ENCODE data around the gene DECR2.
"Not testable (repeated sequence)": the region's sequence is repeated elsewhere in the genome, so short reads cannot be mapped to it uniquely, and the experiment has no call there.

The DECR2 gene

DNA sequence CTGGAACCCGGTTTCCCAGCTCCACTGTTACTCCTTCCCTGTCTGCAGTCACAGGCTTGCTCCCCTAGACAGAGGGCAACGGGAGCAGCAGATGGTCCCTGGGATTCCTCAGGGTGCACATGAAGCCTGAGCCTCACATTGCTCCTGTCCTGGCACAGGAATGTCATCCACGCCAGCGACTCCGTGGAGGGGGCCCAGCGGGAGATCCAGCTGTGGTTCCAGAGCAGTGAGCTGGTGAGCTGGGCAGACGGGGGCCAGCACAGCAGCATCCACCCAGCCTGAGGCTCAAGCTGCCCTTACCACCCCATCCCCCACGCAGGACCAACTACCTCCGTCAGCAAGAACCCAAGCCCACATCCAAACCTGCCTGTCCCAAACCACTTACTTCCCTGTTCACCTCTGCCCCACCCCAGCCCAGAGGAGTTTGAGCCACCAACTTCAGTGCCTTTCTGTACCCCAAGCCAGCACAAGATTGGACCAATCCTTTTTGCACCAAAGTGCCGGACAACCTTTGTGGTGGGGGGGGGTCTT is 1.6 kb upstream of the DECR2 start:
- DNase-seq (ENCODE audit: low spot score) = no peak

- no peak for DNase-seq (ENCODE audit: low spot score)
Measured at GRCh38 chr16:404971-405486, 3.3 kb downstream of the DECR2 start.

DNA sequence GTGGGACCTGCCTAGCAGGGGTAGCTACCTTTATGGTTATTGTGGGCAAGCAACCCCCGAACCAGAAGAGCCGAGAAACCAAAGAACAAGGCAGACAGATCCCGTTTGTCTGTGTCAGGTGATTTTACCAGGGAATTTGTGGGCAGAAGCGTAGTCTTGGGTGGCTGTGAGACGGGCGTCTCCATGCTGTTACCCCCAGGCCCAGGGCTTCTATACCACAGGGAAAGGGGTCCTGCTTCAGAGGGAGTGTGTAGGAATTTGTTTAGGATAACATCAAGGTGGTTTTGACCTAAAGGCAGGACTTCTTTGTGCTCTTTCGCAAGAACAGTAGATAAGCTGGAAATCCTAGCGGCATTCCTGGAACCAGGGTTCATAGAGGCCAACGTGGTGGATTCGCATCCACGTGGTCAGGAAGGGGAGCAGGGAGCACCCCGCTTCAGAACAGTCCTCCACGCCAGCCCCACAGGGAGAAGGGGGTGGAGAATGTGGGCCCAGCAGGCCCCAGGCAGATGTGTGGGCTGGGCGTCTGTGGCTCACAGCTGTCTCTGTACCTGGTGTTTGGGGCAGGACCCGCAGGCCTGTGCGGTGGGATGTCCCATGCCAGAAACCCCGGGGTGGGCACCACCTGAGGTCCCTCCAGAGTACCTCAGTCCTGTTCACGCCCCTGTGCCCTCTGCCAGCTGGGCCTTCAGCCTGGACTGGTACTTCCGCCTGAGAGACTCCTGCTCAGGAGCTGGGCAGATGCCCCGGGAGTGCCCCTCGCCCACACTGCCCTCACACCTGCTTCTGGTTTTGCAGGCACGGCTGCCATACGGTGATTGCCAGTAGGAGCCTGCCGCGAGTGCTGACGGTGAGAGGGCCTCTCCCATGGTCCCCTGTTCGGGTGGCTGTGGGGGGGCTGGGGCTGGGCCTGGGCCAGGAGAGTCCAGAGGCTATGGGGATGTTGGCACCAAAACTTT is 4.1 kb downstream of the DECR2 start:
- no peak for DNase-seq (ENCODE audit: low spot score)

DNA sequence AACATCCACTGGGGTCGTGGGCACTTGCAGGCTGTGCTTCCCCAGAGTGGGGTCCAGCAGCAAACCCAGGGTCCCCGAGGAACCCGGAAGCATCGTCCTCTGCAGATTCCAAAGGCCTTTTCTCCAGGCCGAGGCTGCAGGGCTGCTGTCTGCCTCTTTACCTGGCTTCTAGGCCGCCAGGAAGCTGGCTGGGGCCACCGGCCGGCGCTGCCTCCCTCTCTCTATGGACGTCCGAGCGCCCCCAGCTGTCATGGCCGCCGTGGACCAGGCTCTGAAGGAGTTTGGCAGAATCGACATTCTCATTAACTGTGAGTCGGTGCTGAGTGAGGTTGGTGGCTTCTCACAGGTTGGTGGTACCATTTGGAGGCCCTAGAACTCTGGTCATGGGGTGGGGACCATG is 5.6 kb downstream of the DECR2 start:
- no peak for DNase-seq (ENCODE audit: low spot score)

DNA sequence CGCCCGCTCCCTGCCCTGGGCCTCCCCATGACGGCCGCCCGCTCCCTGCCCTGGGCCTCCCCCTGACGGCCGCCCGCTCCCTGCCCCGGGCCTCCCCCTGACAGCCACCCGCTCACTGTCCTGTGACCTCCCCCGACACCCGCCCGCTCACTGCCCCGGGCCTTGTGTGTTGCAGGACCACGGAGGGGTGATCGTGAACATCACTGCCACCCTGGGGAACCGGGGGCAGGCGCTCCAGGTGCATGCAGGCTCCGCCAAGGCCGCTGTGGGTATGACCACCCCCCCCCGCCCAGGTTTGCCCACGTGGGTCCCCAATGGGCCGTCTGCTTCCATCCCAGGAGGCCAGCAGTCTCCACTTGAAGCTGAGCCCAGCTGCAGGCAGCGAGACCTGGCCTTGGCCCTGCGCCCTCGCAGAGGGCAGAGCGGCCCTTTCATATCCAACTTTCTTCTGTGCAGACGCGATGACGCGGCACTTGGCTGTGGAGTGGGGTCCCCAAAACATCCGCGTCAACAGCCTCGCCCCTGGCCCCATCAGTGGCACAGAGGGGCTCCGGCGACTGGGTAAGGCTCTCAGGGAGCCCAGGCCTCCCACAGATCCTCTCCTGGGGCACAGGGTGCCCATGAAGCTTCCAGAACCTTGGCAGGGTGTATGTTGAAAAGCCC is 9.0 kb downstream of the DECR2 start:
- DNase-seq (ENCODE audit: low spot score) = no peak

- no peak for DNase-seq (ENCODE audit: low spot score)
Measured at GRCh38 chr16:411576-412265, 10.0 kb downstream of the DECR2 start.

DNA sequence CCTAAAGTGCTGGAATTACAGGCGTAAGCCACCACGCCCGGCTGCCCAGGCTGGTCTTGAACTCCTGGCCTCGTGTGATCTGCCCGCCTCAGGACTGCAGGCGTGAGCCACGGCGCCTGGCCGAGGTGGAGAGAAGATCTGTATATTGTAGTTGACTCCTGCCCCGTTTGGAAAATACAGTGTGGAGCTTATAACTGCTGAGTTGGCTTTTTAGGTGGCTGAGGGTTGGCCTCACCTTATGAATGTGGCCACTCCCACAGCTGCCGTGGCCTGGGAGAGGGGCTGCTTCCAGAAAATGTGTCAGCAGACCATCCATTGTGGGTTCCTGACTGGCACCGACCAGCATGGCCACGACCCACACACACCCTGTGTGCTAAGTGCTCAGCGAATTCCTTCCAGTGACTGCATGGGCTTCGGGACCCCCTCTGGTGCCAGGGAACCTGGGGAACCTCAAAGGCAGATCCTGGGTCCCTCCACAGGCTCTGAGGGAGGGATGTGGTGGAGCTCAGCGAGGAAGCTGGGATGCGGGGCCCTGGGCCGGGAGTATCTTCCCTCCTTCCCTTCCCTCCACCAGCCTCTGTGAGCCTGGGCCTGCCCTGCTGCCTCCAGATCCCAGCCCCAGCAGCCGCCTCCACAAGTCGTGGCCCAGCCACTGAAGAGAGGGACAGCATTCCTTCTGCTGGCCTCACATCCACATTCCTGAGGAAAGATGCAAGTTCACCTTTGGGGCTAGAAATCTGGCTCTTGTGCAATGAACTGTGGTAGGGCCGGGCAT is 12.9 kb downstream of the DECR2 start:
- no peak for DNase-seq (ENCODE audit: low spot score)

GRCh38 chr16:415170-415498 is 13.4 kb downstream of the DECR2 start:
- not testable (repeated sequence) for DNase-seq (ENCODE audit: low spot score)

DNA sequence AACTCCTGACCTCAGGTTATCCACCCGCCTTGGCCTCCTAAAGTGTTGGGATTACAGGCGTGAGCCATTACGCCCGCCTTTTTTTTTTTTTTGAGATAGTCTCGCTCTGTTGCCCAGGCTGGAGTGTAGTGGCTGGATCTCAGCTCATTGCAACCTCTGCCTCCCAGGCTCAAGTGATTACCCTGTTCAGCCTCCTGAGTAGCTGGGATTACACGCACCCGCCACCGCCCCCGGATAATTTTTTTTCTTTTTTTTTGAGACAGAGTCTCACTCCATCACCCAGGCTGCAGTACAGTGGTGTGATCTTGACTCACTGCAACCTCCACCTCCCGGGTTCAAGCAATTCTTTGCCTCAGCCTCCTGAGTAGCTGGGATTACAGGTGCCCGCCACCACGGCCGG is 20.5 kb downstream of the DECR2 start:
- DNase-seq (ENCODE audit: low spot score) = not testable (repeated sequence)

GRCh38 chr16:424033-424622 is 22.4 kb downstream of the DECR2 start:
- peak; percentile 59 for DNase-seq (ENCODE audit: low spot score)

GRCh38 chr16:424623-425081 is 23.0 kb downstream of the DECR2 start:
- no peak for DNase-seq (ENCODE audit: low spot score)

DNA sequence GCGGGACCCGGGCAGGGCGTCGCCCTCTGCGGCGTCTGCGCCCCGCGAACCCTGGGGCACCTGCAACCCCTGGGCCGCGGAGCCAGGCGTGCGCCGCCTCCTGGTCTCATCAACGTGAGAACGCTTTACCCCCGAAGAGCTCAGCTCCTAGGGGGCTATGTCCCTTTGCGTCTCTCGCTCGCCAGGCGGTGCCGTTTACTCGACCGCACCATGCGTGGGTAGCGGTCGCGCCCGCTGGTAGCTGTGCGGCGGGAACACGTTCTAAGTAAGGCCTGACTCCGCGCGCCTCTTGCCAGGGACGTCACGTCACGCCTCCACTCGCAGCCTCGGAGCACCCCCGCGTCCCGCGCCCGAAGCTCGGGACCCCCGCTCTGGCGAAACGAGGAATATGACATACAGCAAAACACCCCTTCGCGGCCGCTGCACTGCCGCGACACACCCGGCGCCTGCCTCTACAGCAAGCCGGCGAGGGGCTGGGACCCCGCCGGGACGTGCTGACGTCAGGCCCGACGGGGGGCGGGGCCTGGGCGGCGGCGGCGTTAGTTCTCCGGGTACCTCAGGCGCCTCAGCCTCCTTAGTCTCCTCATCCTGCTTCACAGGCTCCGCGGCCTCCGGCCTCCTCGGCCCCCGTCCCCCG is 23.5 kb downstream of the DECR2 start, which contains the start of gene RAB11FIP3:
TSS of gene RAB11FIP3 (plus strand) at position 568 of the 637 bp plus-strand sequence. CDS start 358 bp downstream, outside the sequence.
- peak; percentile 67 for DNase-seq (ENCODE audit: low spot score)

DNA sequence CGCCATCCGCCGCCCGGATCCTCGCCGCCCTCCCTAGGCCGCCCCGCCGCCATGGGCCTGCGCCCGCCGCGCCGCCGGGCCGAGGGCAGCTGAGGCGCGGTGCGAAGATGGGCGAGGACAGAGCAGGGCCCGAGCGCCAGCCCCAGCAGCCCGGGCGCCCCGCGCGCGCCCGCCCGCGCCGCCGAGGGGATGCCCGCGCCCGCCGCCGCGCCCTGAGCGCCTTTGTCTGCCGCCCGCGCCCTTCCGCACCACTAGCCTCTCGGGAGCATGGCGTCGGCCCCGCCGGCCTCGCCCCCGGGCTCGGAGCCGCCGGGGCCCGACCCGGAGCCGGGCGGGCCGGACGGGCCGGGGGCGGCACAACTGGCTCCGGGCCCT is 24.0 kb downstream of the DECR2 start:
- no peak for DNase-seq (ENCODE audit: low spot score)

- DNase-seq (ENCODE audit: low spot score) = no peak
Measured at GRCh38 chr16:426115-426905, 24.6 kb downstream of the DECR2 start.

DNA sequence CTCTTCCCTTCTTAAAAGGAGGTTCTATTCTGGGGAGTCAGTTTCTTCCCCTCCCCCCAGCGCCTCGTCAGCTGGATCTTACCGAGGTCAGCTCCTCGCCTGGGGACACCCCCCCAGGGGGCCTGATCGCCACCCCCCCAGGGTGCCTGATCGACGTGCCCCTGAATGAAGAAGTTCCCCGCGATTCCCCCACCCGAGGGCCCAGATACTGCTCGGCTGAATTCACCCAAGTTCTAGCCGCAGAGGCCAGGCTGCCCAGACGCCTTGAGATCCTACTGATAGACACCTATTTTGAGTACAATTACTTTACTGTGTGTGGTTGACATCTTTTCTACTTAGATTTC is 25.2 kb downstream of the DECR2 start:
- no peak for DNase-seq (ENCODE audit: low spot score)

- DNase-seq (ENCODE audit: low spot score) = no peak
Measured at GRCh38 chr16:427250-427649, 25.6 kb downstream of the DECR2 start.

GRCh38 chr16:430904-431303 is 29.2 kb downstream of the DECR2 start:
- DNase-seq (ENCODE audit: low spot score) = no peak

GRCh38 chr16:440627-441026 is 38.9 kb downstream of the DECR2 start:
- no peak for DNase-seq (ENCODE audit: low spot score)

- no peak for DNase-seq (ENCODE audit: low spot score)
Measured at GRCh38 chr16:441447-441846, 39.8 kb downstream of the DECR2 start.

DNA sequence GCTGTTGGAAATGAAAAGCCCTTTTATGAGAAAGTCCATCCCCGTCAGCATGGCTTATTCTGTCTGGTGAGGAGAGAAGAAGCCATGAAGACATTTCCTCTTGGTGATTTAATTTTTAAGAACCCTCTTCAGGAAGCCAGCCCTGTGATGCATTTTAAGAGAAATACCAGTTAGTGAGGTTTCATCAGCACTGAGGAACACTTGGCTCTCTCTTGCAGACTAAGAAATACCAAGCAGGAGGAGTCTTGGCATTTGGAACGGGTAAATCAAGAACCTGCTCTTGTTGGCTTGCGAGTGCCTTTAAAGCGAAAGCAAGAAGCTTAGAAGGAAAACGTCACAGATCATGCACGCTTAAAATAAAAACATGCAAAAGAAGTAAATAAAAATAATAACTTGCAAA is 41.3 kb downstream of the DECR2 start:
- no peak for DNase-seq (ENCODE audit: low spot score)
